Suprapubic skin (tissue), 3 donors: ENCODE measurements around the gene FSTL4.
"Not testable (repeated sequence)": the region's sequence is repeated elsewhere in the genome, so short reads cannot be mapped to it uniquely, and the experiment has no call there.

Source experiments
- CTCF ChIP-seq, 2 donors: fragments of 200-600 bp in 1 of 2; fragments of 450-650 bp in 1 of 2; sonication (generic) in 1 of 2; IDR thresholded peaks; one replicate each; pipeline ENCODE4 v1.5.1; 2016 to 2019; ENCODE audit warnings: antibody characterized with exemption in 2 of 2, mild to moderate bottlenecking in 1 of 2, moderate library complexity in 1 of 2
- POLR2A ChIP-seq, 2 donors: fragments of 450-650 bp; IDR thresholded peaks; one replicate each; pipeline ENCODE4 v1.6.1; 2017; ENCODE audit warnings: antibody characterized with exemption in 2 of 2, mild to moderate bottlenecking in 2 of 2, moderate library complexity in 2 of 2

- TF ChIP-seq CTCF, POLR2A (IDR thresholded peaks at IDR 0.05): not testable (repeated sequence)
These were observed 217.9 kb downstream of the FSTL4 start for GRCh38 chr5:133394477-133394817.
